ENCODE measurements around the gene SOS1. TPM values are rescaled to one million over a fixed set of nuclear protein-coding genes. Genes with fewer than 3 reads are reported as not detected.

The SOS1 gene
- total RNA-seq, 4 donors from 2014 or later, result 67.2 to 72.4 (median 71.0) TPM

GRCh38 chr2:38966006-38966405, 154.8 kb downstream of the SOS1 start:
- TF ChIP-seq CTCF (IDR thresholded peaks at IDR 0.05; ENCODE audit: low read depth), result no peak

DNA sequence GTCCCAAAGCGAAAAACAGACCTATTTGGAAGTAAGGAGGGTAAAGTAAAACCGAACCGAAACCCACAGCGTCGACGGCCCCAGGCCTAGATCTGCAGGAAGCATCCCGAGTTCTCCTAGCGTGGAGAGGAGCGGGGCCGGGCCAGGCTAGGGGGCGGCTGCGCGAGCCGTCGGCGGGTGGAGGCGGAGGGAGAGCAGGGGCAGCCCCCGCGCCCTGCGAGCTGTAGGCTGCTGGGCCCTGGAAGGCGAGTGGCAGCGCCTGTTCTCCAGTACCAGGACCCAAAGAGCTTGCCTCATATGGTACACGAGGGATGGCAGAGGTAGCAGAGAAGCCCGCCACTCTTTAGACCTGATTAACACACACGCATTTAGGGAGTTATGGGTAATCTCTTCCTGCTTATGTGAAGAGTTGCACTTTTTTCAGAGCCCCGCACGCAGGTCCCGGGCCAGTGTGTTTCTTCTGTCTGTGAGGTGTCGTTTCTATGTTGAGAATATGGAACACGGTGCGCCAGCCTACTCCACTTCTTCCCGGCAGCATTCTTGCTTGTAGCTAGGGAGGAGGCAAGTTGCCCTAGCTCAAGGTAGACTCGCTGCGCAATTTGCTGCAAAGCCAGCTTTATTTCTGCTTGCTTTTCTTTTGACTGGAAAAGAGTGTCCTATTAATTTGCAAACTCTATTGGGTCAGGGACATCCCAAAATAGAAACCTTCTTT, 160.1 kb downstream of the SOS1 start:
- TF ChIP-seq CTCF (IDR thresholded peaks at IDR 0.05; ENCODE audit: low read depth), result no peak

GRCh38 chr2:38959938-38960608, 160.8 kb downstream of the SOS1 start:
- TF ChIP-seq CTCF (IDR thresholded peaks at IDR 0.05; ENCODE audit: low read depth), result no peak

- TF ChIP-seq CTCF (IDR thresholded peaks at IDR 0.05; ENCODE audit: low read depth), result no peak
Observed at GRCh38 chr2:38959466-38959865, 161.4 kb downstream of the SOS1 start.

GRCh38 chr2:38957972-38958371, 162.9 kb downstream of the SOS1 start:
- no peak for TF ChIP-seq CTCF (IDR thresholded peaks at IDR 0.05; ENCODE audit: low read depth)

DNA sequence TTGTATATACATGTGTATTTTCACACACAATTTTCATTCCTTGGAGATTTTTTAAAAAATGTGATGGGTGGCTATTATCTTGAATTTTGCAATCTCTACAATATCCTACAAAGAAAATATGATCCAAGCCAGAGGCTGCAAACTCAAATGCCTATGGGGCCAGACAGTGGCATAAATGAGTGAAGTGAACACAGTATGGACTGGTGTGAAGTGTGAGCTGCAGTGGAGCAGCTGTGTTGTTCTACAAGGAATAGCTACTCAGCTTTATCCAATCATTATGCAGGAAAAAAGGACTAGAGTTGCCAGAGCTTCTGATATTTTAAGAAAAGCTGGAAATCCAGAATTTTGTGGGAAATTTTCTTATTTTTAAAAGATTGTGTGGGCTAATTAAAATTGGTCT, 169.1 kb downstream of the SOS1 start:
- no peak for TF ChIP-seq CTCF (IDR thresholded peaks at IDR 0.05; ENCODE audit: low read depth)

- no peak for TF ChIP-seq CTCF (IDR thresholded peaks at IDR 0.05; ENCODE audit: low read depth)
Observed at GRCh38 chr2:38948995-38949394, 171.9 kb downstream of the SOS1 start.

All from subcutaneous adipose tissue (tissue), 4 donors.